ENCODE results near the gene EFNA5.

EFNA5 gene

GRCh38 chr5:107636555-107636954 is 34.2 kb downstream of the EFNA5 start:
- DNase-seq = no peak

GRCh38 chr5:107636068-107636467 is 34.7 kb downstream of the EFNA5 start:
- DNase-seq = no peak

- no peak for DNase-seq
Observed at GRCh38 chr5:107634981-107635848, 35.5 kb downstream of the EFNA5 start.

- DNase-seq = no peak
Observed at GRCh38 chr5:107633171-107633901, 37.4 kb downstream of the EFNA5 start.

GRCh38 chr5:107631805-107632362 is 38.9 kb downstream of the EFNA5 start:
- DNase-seq = no peak

- DNase-seq = no peak
Observed at GRCh38 chr5:107630184-107630583, 40.6 kb downstream of the EFNA5 start.

GRCh38 chr5:107624235-107624634 is 46.5 kb downstream of the EFNA5 start:
- DNase-seq = no peak

- no peak for DNase-seq
Observed at GRCh38 chr5:107621089-107621488, 49.6 kb downstream of the EFNA5 start.

GRCh38 chr5:107619781-107620180 is 51.0 kb downstream of the EFNA5 start:
- DNase-seq = no peak

- no peak for DNase-seq
Observed at GRCh38 chr5:107618242-107618641, 52.5 kb downstream of the EFNA5 start.

- no peak for DNase-seq
Observed at GRCh38 chr5:107617052-107617451, 53.7 kb downstream of the EFNA5 start.

GRCh38 chr5:107616213-107616612 is 54.5 kb downstream of the EFNA5 start:
- DNase-seq = no peak

GRCh38 chr5:107615299-107615817 is 55.4 kb downstream of the EFNA5 start:
- no peak for DNase-seq

GRCh38 chr5:107612541-107612940 is 58.2 kb downstream of the EFNA5 start:
- DNase-seq = no peak

- no peak for DNase-seq
Observed at GRCh38 chr5:107610798-107611197, 59.9 kb downstream of the EFNA5 start.

GRCh38 chr5:107607671-107608345 is 62.9 kb downstream of the EFNA5 start:
- DNase-seq = peak; percentile 44

GRCh38 chr5:107607196-107607595 is 63.5 kb downstream of the EFNA5 start:
- DNase-seq = no peak

GRCh38 chr5:107605596-107606125 is 65.1 kb downstream of the EFNA5 start:
- no peak for DNase-seq

- DNase-seq = no peak
Observed at GRCh38 chr5:107604990-107605389, 65.7 kb downstream of the EFNA5 start.

- no peak for DNase-seq
Observed at GRCh38 chr5:107604146-107604910, 66.4 kb downstream of the EFNA5 start.

GRCh38 chr5:107603349-107603748 is 67.4 kb downstream of the EFNA5 start:
- DNase-seq = no peak

GRCh38 chr5:107602896-107603295 is 67.8 kb downstream of the EFNA5 start:
- DNase-seq = no peak
